Inferior parietal cortex (tissue), 1 donor: Measurements from ENCODE around the gene POLR2L.

Source experiments
- DNase-seq: peaks from one replicate; pipeline ENCODE4 v3.0.0-alpha.2; 2016; ENCODE audit errors: extremely low spot score

Gene POLR2L

DNA sequence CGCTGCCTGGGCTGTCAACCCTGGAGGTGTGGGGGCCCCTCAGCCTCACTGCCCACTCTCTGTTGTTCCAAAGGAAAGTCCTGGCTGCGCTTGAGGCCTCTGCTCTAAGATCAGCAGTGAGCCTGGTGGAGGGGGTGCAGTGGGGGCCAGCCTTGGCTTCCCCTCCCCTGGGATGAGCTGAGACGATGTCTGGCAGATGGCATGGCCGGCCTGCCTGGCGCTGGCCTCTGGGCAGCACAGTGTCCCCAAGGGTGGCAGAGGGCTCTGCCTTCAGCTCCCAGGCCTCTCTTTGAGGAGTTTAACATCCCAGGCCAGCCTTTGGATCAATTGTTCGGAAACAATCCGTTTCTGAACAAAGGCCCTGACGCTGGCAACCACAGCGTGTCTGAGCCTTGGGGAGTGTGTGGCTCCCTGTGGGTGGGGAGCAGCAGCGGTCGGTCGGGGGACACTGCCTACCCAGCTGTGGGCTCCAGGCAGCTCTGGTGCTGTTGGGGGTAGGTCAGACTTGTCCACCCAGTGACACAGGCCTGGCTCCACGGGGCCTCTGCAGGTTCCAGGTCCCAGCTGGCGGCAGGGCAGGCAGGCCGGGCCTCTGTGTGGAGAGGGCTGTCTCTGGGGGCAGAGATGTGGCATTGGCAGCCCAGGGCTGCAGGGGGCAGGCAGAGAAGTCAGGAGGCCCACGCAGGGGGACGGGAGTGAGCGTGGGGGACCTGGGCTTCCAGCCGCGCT is 12.4 kb upstream of the POLR2L start:
- no peak for DNase-seq

DNA sequence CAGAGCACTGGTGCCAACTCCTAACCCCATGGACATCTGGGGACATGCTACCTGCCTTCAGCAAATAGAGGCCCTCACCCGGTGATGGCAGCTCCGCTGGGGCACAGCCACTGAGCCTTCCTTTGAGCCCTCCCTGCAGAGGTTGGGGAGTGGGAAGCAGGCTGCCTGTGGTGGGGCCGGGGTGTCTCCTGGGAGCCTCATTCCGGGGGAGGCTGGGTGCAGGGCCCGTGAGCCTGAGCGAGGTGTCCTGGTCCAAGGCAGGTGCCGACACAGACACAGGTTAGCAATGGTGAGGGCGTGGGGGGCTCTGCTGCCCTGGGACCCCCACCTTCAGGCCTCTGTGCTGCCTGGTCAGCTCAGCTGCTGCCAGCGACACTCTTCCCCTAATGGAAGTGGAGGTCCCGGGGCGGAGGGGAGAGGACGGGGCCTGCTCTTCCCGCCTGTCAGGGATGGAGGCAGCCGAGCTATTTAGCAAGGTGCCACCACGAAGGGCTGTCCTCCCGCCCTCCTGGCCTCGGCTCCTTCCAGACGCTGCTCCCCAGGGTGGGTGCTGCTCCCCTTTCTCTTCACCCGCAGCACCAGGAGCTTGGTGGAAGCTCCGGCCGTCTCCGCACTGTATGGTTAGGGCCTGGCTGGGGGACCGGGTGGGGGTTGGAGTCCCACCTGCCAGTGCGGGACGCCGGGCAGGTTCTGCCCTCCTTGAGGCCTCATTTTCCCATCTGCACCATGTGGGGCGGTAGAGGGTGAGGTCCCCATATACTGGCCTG is 11.5 kb upstream of the POLR2L start:
- DNase-seq: no peak

- no peak for DNase-seq
Observed at GRCh38 chr11:852762-853161, 10.4 kb upstream of the POLR2L start.

- no peak for DNase-seq
Observed at GRCh38 chr11:850775-851763, 8.7 kb upstream of the POLR2L start.

DNA sequence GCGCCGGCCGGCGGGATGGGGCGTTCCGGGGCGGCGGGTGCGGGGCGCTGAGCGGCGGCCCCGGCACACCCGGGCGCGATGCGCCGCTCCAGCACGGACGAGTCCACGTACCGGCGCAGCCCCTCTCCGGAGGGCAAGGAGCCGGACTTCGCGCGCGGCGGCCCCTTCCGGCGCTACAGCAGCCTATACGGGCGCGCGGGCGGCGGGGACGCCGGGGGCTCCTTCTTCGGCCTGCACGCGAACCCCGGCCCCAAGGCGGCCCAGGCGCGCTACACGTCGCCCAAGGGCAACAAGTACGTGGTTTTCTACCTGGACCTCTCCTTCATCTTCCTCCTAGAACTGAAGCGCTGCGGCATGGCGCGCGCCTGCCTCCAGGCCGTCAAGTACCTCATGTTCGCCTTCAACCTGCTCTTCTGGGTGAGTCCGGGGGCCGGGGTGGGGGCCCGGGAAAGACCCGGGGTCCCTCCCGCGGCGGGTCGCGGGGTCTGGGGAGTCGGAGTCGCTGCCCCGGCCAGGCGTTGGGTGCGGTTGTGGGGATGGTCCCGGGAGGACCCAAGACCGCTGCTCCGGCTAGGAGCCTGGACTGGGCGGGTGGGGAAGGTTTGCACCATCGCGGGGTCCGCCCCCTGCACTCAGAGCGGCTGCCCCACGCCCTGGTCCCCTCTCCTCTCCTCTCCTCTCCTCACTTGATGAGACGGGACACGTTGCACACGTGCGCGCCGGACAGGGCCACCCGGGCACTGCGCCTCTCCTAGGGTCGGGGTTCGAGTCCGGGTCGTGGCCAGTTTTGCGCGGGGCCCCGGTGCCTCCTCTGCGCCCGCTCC is 7.8 kb upstream of the POLR2L start:
- DNase-seq: no peak

DNA sequence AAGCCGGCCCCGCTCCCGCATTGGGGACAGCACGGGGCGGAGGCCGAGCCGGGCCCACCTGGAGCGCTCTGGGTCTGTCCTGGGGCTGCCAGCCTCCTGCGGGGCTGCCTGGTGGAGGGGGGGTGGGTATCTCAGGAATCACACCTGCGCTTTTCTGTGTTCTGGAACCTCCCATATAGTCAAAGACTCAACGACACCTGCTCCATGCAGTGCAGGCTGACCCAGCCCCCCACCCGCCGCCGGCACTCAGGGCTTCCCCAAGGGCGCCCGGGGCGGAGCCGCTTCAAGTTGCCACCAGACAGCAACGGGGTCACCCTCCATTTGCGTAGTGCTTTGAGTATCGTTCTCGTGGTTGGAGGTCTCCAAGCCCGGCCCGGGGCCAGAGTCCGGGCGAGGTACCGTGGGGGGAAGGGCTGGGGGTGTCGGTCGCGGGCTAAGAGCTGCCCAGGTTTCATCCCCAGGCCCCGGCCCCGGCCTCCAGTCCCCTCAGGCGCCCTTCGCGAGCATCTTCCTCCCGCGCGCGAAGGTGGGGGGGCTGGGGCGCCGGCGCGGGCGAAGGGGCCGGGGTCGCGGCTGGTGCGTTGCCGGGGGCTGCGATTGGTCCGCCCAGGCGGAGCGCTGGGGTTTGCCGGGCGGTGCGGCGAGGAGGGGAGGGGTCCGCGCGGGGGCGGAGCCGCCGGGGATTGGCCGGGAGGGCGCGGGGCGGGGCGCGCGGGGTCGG is 6.9 kb upstream of the POLR2L start:
- no peak for DNase-seq

DNA sequence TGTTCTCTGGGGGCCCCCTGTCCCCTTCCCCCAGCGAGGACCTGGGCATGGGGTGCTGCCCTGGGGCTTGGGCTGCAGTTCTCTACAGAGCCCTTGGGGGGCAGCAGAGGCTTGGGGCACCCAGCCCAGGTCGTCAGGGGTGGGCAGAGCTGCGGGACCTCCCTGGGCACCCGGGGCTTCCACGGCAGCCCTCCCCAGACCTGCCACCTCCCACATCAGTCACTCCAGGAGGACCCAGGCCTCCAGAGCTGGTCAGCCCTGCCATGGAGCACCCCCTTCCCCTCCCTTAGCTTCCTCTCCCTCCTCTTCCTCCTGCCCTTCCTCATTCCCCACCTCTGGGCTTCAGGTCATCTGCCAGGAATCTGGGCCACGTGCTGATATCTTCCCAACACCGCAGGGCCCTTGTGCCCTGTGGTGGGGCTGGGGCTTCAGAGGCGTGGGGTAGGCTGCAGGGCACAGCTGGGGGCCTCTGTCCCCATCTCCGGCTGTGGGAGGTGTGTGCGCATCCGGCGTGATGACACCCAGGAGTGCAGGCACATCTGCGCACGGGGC is 6.1 kb upstream of the POLR2L start:
- no peak for DNase-seq

DNA sequence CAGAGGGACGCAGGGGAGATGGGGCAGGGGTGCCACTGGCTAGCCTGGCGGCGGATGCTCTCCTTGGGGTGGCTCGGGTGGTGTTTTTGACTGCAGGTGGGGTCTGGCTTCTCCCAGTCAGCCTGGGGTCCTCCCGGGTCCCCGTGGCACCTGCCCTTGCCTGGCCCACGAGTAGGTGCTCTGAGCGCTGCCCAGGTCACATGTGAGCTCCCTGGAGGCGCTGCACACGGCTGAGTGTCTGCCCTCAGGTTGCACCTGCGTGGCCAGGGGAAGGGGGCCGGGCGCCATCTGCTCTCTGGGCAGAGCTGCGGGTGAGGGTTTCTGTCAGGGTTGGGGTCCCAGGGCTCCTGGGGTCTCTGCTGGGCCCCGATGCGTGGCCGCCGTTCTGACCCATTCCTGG is 5.5 kb upstream of the POLR2L start:
- DNase-seq: no peak

GRCh38 chr11:846496-847098 is 4.3 kb upstream of the POLR2L start:
- no peak for DNase-seq

- DNase-seq: no peak
Observed at GRCh38 chr11:845872-846495, 3.7 kb upstream of the POLR2L start.

DNA sequence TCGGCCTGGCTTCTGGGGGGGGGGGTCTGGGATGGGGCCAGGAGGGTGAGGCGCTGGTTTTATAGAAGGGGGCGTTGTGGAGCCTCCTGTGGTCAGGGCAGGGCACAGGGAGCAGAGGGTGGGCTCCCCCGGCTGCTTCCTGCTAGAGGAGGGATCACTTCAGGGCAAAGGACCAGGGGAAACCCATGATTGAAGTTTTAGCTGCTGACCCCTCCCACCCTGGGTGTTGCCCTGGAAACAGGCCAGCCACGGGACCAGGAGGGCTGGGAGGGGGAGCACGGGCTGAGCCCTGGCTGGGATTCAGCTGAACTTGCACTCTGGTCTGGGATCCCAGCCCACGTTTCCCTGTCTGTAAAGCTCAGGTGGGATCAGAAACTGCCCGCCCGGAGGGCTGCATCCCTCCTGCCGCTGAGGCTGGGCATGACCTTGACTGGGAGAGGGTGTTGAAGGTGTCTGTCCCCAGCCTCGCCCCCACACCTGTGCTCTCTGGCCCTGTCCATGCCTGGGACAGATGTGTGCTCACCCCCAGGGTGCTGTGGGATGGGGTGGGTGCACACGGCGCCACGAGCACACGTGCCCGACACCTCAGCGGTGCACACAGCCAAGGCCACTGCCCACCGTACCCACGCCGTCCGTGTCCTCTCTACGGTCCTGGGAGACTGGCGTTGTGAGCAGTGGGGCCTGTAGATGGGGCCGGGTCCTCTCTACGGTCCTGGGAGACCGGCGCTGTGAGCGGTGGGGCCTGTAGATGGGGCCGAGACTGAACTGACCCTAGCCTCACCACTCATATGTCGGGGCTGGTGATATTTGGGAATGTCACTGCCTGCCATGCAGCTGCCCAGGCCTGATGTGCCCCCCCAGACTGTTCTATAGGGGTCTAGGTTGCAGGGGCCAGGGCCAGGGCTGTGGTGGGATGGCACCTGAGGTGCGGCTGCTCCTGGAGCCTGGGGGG is 2.6 kb upstream of the POLR2L start:
- no peak for DNase-seq

DNA sequence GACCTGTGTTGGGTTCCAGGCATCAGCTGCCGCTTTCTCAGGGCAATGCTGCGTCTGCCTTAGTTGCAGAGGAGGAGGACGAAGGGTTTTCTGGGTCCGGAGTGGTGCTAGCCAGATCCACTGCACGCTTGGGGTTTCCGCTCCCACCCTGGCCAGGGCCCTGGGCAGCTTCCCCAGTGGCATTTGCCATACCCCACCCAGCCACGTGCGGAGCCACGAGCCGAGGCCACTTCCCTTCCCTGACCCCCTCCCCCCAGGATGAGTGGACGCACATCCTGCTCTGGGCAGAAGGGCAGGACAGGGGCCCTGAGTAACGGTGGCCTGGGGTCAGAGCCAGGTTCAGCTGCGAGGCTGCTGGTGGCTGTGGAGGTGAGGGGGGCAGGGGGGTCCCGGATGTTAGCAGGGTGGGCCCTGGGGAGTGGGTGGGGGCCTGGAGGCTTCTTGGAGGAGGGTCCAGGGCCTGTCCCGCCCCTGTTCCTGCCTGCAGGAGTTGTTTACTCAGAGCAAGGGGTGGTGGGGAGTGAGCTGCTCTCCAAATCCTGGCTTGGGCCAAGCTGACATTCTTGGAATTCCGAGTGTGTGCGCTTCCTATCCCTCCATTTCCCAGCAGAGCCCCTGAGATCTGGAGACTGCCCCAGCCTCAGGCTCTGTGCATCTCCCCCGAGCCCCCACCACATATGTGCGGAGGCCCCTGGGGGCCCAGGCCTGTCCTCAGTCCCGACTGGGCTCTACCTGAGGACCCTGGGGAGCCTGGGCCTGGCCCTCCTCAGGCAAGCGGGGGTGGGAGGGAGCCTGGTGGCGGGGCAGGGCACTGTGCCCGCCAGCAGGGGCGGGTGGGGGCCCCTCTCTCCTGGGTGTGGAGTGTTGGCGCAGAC is 1.7 kb upstream of the POLR2L start:
- DNase-seq: no peak

DNA sequence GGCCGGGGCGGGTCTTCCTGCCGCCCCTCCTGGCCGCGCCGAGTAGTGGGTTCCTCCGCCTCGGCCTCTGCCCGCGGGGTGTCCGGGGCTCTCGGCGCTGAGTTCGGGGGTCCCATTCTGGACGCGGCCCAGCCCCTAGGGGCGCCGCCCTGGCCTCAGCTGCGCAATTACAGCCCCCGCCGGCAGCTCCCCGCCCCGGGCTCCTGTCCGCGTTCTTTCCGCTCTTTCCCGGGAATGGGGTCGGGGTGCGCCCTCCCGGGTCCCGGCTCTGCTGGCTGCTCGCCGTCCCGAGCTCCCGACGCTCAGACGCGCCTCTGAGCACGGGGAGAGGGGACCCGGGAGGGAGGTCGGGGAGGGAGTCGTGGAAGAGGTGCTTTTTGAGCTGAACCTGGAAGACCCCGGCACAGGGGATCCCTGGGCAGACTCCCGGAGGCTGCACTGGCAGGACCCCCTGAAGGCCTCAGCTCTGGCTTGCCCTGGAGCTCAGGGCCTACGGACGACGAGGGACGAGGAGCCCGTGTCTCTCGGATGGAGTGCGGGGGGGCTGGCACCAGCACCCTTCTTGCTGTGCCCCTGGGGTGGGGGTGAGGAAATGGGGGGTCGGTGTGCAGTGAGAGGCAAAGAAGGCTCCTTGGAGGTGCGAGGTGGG is 881 bp upstream of the POLR2L start:
- DNase-seq: no peak

GRCh38 chr11:841981-842369 is 354 bp downstream of the POLR2L start:
- no peak for DNase-seq

GRCh38 chr11:839875-840617 is 2.3 kb downstream of the POLR2L start:
- DNase-seq: no peak

DNA sequence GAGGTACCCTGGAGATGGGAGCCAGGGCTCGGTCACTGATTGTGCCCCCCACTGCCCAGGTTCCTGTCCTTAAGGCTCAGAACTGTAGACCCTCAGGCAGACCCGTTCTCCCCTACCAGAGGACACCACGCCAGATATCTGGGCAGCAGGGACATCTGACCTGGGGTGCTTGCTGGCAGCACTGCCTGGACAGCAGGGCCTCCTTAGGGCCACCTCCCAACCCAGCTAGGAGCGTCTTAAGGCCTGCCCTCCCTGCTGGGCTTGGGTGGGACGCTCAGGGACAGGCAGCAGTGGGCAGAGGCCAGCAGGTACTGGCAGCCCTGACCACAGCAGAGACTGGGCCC is 3.1 kb downstream of the POLR2L start:
- no peak for DNase-seq
